A549 (cell line): ENCODE data around the gene HOXA5. TPM values are rescaled to one million over a fixed set of nuclear protein-coding genes. Genes with fewer than 3 reads are reported as not detected.

Experiments
- ATAC-seq, 2 experiments: fragments of 200-7000 bp in 1 of 2; fragments of >200 bp in 1 of 2; cut with Nextera tagmentation in 1 of 2; cut with Tn5 transposase in 1 of 2; 3 replicates each; pipeline versions ENCODE4 v1.8.0 to v1.9.1; 2018 to 2020; ENCODE audit warnings: mild to moderate bottlenecking in 1 of 2, moderate library complexity in 1 of 2
- CTCF ChIA-PET: fragments of 300-600 bp; sonication (Branson Sonifier 250); formaldehyde crosslinking; extraction: SDS; loops from one replicate; lab custom pipeline; 2021; ENCODE audit warnings: antibody characterized with exemption, inconsistent platforms; lab: Yijun Ruan, JAX
- POLR2A ChIA-PET: fragments of 350-600 bp; formaldehyde crosslinking; extraction: SDS; loops from one replicate; lab custom pipeline; 2021; ENCODE audit warnings: antibody characterized with exemption, inconsistent platforms; lab: Yijun Ruan, JAX
- DNase-seq, 2 experiments: peaks; one replicate each; pipeline versions ENCODE4 v3.0.0 to v3.0.0-alpha.2; 2011 to 2016; ENCODE audit warnings: low read depth in 1 of 2, low spot score in 1 of 2
- FAIRE-seq: peaks from 2 replicates; lab custom pipeline; 2011; peaks lifted over from hg19 to GRCh38; lab: Jason Lieb, UNC
- H3K27ac ChIP-seq, 2 experiments: fragments of >200 bp; sonication (Bioruptor Twin); formaldehyde crosslinking; 3 replicates each; pipeline ENCODE4 v1.5.1; 2016 to 2017
- H3K4me1 ChIP-seq: fragments of >200 bp; sonication (Bioruptor Twin); formaldehyde crosslinking; 3 replicates; pipeline ENCODE4 v1.6.1; 2016
- H3K4me2 ChIP-seq: fragments of >200 bp; sonication (Bioruptor Twin); formaldehyde crosslinking; 3 replicates; pipeline ENCODE4 v1.6.1; 2016
- H3K4me3 ChIP-seq: fragments of >200 bp; sonication (Bioruptor Twin); formaldehyde crosslinking; 3 replicates; pipeline ENCODE4 v1.5.1; 2016
- H3K9me3 ChIP-seq: fragments of >200 bp; sonication (Bioruptor Twin); formaldehyde crosslinking; 3 replicates; pipeline ENCODE4 v1.6.1; 2016
- CBX8 ChIP-seq: fragments of 200-600 bp; sonication (generic); IDR thresholded peaks from 2 replicates; pipeline ENCODE4 v1.6.1; 2016
- CHD2 ChIP-seq: fragments of 150-350 bp; IDR thresholded peaks from 2 replicates; pipeline ENCODE4 v1.6.1; 2014; ENCODE audit warnings: low read length; ENCODE audit not compliant: partially characterized antibody
- CTCF ChIP-seq: fragments of >200 bp; sonication (Bioruptor Twin); formaldehyde crosslinking; IDR thresholded peaks from 3 replicates; pipeline ENCODE4 v1.5.1; 2016
- EHF ChIP-seq: fragments of 250-450 bp; sonication (Bioruptor Pico); IDR thresholded peaks from 2 replicates; pipeline ENCODE4 v1.5.0; 2020; ENCODE audit warnings: mild to moderate bottlenecking
- EHMT2 ChIP-seq: fragments of 200-600 bp; sonication (generic); IDR thresholded peaks from 2 replicates; pipeline ENCODE4 v1.6.1; 2016; ENCODE audit warnings: antibody characterized with exemption, low read depth, mild to moderate bottlenecking, moderate library complexity
- HEYL ChIP-seq: fragments of 250-450 bp; sonication (Bioruptor Pico); IDR thresholded peaks from 2 replicates; pipeline ENCODE4 v1.8.0; 2021; ENCODE audit warnings: mild to moderate bottlenecking, moderate library complexity
- HOXA7 ChIP-seq: fragments of 250-450 bp; sonication (Bioruptor Pico); IDR thresholded peaks from 2 replicates; pipeline ENCODE4 v1.5.0; 2020; ENCODE audit warnings: mild to moderate bottlenecking, moderate library complexity
- HOXB5 ChIP-seq: fragments of 250-450 bp; sonication (Bioruptor Pico); IDR thresholded peaks from 2 replicates; pipeline ENCODE4 v1.5.0; 2020; ENCODE audit warnings: mild to moderate bottlenecking, moderate library complexity
- MAFK ChIP-seq: fragments of 450-650 bp; IDR thresholded peaks from 2 replicates; pipeline ENCODE4 v1.6.1; 2014; ENCODE audit not compliant: partially characterized antibody
- MYC ChIP-seq: IDR thresholded peaks from 2 replicates; pipeline ENCODE4 v1.6.1; 2012; ENCODE audit warnings: mild to moderate bottlenecking, inconsistent platforms, low read length, improper control_type of control experiment, borderline replicate concordance
- NPAS2 ChIP-seq: fragments of 250-450 bp; sonication (Bioruptor Pico); IDR thresholded peaks from 2 replicates; pipeline ENCODE4 v1.8.0; 2022; ENCODE audit warnings: mild to moderate bottlenecking, moderate library complexity, borderline replicate concordance
- PHF8 ChIP-seq: fragments of 200-600 bp; sonication (generic); IDR thresholded peaks from 2 replicates; pipeline ENCODE4 v1.6.1; 2016; ENCODE audit warnings: low read depth, mild to moderate bottlenecking, antibody characterized with exemption, moderate library complexity, borderline replicate concordance
- RCOR1 ChIP-seq: fragments of 150-350 bp; IDR thresholded peaks from 2 replicates; pipeline ENCODE4 v1.6.1; 2014; ENCODE audit warnings: antibody characterized with exemption, low read length, low read depth
- REST ChIP-seq: fragments of 200-600 bp; sonication (generic); IDR thresholded peaks from 2 replicates; pipeline ENCODE4 v1.6.1; 2016; ENCODE audit warnings: antibody characterized with exemption, mild to moderate bottlenecking, moderate library complexity
- ZSCAN20 ChIP-seq: fragments of 250-450 bp; sonication (Bioruptor Pico); IDR thresholded peaks from 2 replicates; pipeline ENCODE4 v1.8.0; 2022; ENCODE audit warnings: mild to moderate bottlenecking, moderate library complexity
- WGBS: methylation state at CpG from one replicate; pipeline ENCODE4 v1.1.6; 2017; ENCODE audit errors: missing lambda C conversion rate; 5-methylcytosine and 5-hydroxymethylcytosine counted together
- polyA plus RNA-seq, 4 experiments: library from polyadenylated mRNA; depleted of rRNA in 3 of 4; stranded (reverse); fragments of >200 nt; fragmentation: RNase III in 1 of 4; extraction: RNeasy Plus Mini Kit Qiagen cat#74134 plus additional on column Dnase treatment in 1 of 4; gene quantifications; 2 replicates in 3 of 4; 3 replicates in 1 of 4; pipeline ENCODE4 v1.2.3, GENCODE V29; 2011 to 2017
- TF ChIP-seq, protein P1 (sequence below): fragments of 250-450 bp; sonication (Bioruptor Pico); IDR thresholded peaks from 2 replicates; pipeline ENCODE4 v1.5.0; 2021; ENCODE audit warnings: mild to moderate bottlenecking, moderate library complexity, borderline replicate concordance

HOXA5 gene
- polyA plus RNA-seq, 2 of the 4 experiments (the other 2 are of a cell fraction): 4.0 to 6.5 TPM

DNA sequence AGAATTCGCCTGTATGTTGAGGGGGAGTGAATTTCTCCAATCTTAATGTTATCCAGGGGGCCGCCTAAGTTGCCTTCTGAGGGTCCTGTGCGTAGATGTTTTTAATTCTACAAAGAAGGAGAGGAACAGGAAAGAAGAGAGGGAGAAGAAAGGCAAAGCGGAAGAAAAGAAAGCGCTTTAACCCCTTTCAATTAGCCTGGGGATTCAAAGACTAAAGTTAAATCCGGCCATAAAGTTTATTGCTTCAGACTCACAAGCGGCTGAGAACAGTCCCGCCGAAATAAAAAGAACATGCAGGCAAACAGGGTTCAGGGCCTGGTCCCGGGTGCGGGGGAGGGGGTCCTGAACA, 4.5 kb downstream of the HOXA5 start:
- CTCF ChIA-PET: interaction anchor here (1.3 to 2.8 kb wide), 2 partner anchors 8 to 30 kb away, joined by 3 to 6 read pairs; partner anchors contain the start of gene HOXA4
- no peak overlapping the region; a peak in 1 of 6 replicates for H3K27ac ChIP-seq
- TF ChIP-seq MYC: no peak
- TF ChIP-seq MAFK: no peak
- TF ChIP-seq HEYL (CRISPR knock-in tag): no peak
- no peak for TF ChIP-seq HOXB5
- no peak for TF ChIP-seq PHF8
- TF ChIP-seq, protein P1, sequence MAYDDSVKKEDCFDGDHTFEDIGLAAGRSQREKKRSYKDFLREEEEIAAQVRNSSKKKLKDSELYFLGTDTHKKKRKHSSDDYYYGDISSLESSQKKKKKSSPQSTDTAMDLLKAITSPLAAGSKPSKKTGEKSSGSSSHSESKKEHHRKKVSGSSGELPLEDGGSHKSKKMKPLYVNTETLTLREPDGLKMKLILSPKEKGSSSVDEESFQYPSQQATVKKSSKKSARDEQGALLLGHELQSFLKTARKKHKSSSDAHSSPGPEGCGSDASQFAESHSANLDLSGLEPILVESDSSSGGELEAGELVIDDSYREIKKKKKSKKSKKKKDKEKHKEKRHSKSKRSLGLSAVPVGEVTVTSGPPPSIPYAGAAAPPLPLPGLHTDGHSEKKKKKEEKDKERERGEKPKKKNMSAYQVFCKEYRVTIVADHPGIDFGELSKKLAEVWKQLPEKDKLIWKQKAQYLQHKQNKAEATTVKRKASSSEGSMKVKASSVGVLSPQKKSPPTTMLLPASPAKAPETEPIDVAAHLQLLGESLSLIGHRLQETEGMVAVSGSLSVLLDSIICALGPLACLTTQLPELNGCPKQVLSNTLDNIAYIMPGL (CRISPR knock-in tag): no peak
- no peak for TF ChIP-seq REST
- no peak for TF ChIP-seq CTCF
- TF ChIP-seq HOXA7 (CRISPR knock-in tag): no peak
- no peak for TF ChIP-seq EHF (CRISPR knock-in tag)
- no peak for TF ChIP-seq EHMT2
- TF ChIP-seq RCOR1: no peak
- no peak for TF ChIP-seq CHD2
- TF ChIP-seq NPAS2 (CRISPR knock-in tag): no peak
- H3K9me3 ChIP-seq: no peaks in the 10 kb centered on the region
- ATAC-seq (no peak), FAIRE-seq (no peak), DNase-seq (no peak)
- H3K4me3 ChIP-seq: no peak overlapping the region
- no peak overlapping the region for H3K4me2 ChIP-seq
- POLR2A ChIA-PET: no interaction called here
- WGBS: 88% methylated on average over 11 of the region's 11 CpGs
- peaks cover 45% of the 10 kb centered on the region for H3K4me1 ChIP-seq

DNA sequence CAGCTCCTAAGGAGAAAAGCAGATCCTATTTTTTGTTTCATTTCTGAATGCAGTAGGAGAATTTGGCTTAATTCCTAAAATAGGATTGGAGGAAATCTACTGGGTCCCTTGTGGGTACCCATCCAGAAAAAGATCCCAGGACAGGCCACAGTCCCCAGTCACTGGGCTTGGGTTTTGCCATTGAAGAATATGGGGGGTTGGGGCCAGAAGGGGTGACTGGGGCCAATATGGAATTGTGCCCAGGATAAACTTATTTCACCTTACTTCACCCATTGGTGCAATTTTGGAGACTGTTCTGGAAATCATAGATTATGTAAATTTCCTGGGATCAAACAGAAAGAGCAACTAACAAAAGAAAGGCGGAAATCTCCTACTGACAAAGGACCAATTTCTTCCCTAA, 5.0 kb downstream of the HOXA5 start:
- 0 out of 3 replicates have a peak overlapping the region, but pooled peaks have one; percentile 5 for H3K4me2 ChIP-seq
- H3K9me3 ChIP-seq: no peaks in the 10 kb centered on the region
- ATAC-seq (no peak), FAIRE-seq (no peak), DNase-seq (no peak)
- POLR2A ChIA-PET: no interaction called here
- WGBS: 97% methylated on average over 1 of the region's 1 CpG
- peak overlapping the region in 1 of 2 experiments; percentile 19; a peak in 1 of 6 replicates for H3K27ac ChIP-seq
- TF ChIP-seq ZSCAN20: no peak
- TF ChIP-seq HOXB5: no peak
- TF ChIP-seq CBX8: no peak
- H3K4me1 ChIP-seq: peaks cover 50% of the 10 kb centered on the region
- no peak overlapping the region for H3K4me3 ChIP-seq
- CTCF ChIA-PET: no interaction called here
